Measurements from ENCODE around the gene CNTN4.

DNA sequence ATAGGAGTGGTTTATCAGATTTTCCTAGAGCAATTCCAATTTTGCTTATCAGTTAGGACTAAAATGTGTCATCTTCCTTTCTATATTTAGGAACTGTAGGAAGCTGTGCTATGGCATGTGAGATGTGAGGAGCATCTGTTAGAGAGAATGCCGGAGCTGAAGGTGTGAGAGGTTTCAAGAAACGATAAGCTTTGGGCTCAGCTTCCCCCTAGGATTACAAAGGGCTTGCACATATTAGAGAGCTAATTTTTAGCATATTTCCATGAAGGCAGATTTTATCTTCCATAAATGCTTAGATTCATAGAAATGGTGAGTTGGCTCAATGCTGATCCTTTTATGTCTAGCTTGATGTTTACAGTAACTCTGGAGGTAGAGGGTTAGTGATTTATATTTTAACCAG is 120.2 kb downstream of the CNTN4 start:
- no peak for TF ChIP-seq POLR2AphosphoS5 (IDR thresholded peaks at IDR 0.05; ENCODE audit: borderline replicate concordance, low read depth, low read length)
- no peak for TF ChIP-seq EZH2 (IDR thresholded peaks at IDR 0.05)

All from SK-N-MC (cell line).